GM19238 (cell line): ENCODE results near the gene ZNF362.
A peak's percentile ranks its signal among the peaks of the same experiment; 100 is the strongest.
"Not testable (repeated sequence)": the region's sequence is repeated elsewhere in the genome, so short reads cannot be mapped to it uniquely, and the experiment has no call there.

ENCODE experiments used
- DNase-seq: peaks from one replicate; pipeline ENCODE4 v3.0.0; 2011; ENCODE audit warnings: low spot score; ENCODE audit not compliant: insufficient read length

The ZNF362 gene

GRCh38 chr1:33256471-33257206 is at the start of gene ZNF362:
TSS of gene ZNF362 (plus strand) at chr1:33256492. CDS start at chr1:33270575, 14,083 bp downstream.
- peak; percentile 68 for DNase-seq

- no peak for DNase-seq
Measured at GRCh38 chr1:33211972-33212371, 44.3 kb upstream of the ZNF362 start.

- no peak for DNase-seq
Measured at GRCh38 chr1:33219886-33220661, 36.2 kb upstream of the ZNF362 start.

GRCh38 chr1:33220676-33221384 is 35.5 kb upstream of the ZNF362 start:
- no peak for DNase-seq

GRCh38 chr1:33221385-33221758 is 34.9 kb upstream of the ZNF362 start:
- DNase-seq: no peak

- DNase-seq: no peak
Measured at GRCh38 chr1:33222381-33222780, 33.9 kb upstream of the ZNF362 start.

GRCh38 chr1:33224166-33224707 is 32.1 kb upstream of the ZNF362 start:
- no peak for DNase-seq

- DNase-seq: no peak
Measured at GRCh38 chr1:33225586-33225985, 30.7 kb upstream of the ZNF362 start.

- DNase-seq: no peak
Measured at GRCh38 chr1:33228935-33229487, 27.3 kb upstream of the ZNF362 start.

GRCh38 chr1:33231166-33231565 is 25.1 kb upstream of the ZNF362 start:
- no peak for DNase-seq

GRCh38 chr1:33232716-33233115 is 23.6 kb upstream of the ZNF362 start:
- no peak for DNase-seq

GRCh38 chr1:33234131-33234530 is 22.2 kb upstream of the ZNF362 start:
- no peak for DNase-seq

- DNase-seq: no peak
Measured at GRCh38 chr1:33234588-33234990, 21.7 kb upstream of the ZNF362 start.

- DNase-seq: no peak
Measured at GRCh38 chr1:33235521-33235920, 20.8 kb upstream of the ZNF362 start.

GRCh38 chr1:33236498-33236897 is 19.8 kb upstream of the ZNF362 start:
- DNase-seq: no peak

- DNase-seq: no peak
Measured at GRCh38 chr1:33237579-33237978, 18.7 kb upstream of the ZNF362 start.

- DNase-seq: not testable (repeated sequence)
Measured at GRCh38 chr1:33238194-33238724, 18.0 kb upstream of the ZNF362 start.

GRCh38 chr1:33239410-33239809 is 16.9 kb upstream of the ZNF362 start:
- DNase-seq: not testable (repeated sequence)

GRCh38 chr1:33241866-33242265 is 14.4 kb upstream of the ZNF362 start:
- DNase-seq: no peak

GRCh38 chr1:33242652-33243051 is 13.6 kb upstream of the ZNF362 start:
- DNase-seq: no peak

GRCh38 chr1:33244143-33244808 is 12.0 kb upstream of the ZNF362 start:
- no peak for DNase-seq
